GM20431 (cell line): ENCODE data around the gene MGAT5B.

ENCODE experiments used
- in situ Hi-C: fragments of 300-500 bp; cut with MseI, MboI; formaldehyde crosslinking; loops from one replicate; pipeline ENCODE4 v1.15.0; 2020; ENCODE audit warnings: low sequenced_read_pairs; ENCODE audit not compliant: unreplicated experiment

MGAT5B gene

GRCh38 chr17:76943781-76944213 is 75.6 kb downstream of the MGAT5B start:
- in situ Hi-C loops: no loop called here

GRCh38 chr17:76944477-76944876 is 76.3 kb downstream of the MGAT5B start:
- in situ Hi-C loops: no loop called here

- in situ Hi-C loops: no loop called here
Measured at GRCh38 chr17:76946111-76946771, 78.0 kb downstream of the MGAT5B start.

- in situ Hi-C loops: no loop called here
Measured at GRCh38 chr17:76946772-76947135, 78.5 kb downstream of the MGAT5B start.

- in situ Hi-C loops: no loop called here
Measured at GRCh38 chr17:76947309-76947708, 79.1 kb downstream of the MGAT5B start.

- in situ Hi-C loops: no loop called here
Measured at GRCh38 chr17:76947771-76948170, 79.6 kb downstream of the MGAT5B start.

- in situ Hi-C loops: no loop called here
Measured at GRCh38 chr17:76948301-76948700, 80.1 kb downstream of the MGAT5B start.

GRCh38 chr17:76948726-76949342 is 80.6 kb downstream of the MGAT5B start:
- in situ Hi-C loops: no loop called here

GRCh38 chr17:76949913-76950695 is 81.9 kb downstream of the MGAT5B start:
- in situ Hi-C loops: no loop called here

- in situ Hi-C loops: no loop called here
Measured at GRCh38 chr17:76951375-76951905, 83.2 kb downstream of the MGAT5B start.

GRCh38 chr17:76952402-76952801 is 84.2 kb downstream of the MGAT5B start:
- in situ Hi-C loops: no loop called here

- in situ Hi-C loops: no loop called here
Measured at GRCh38 chr17:76953066-76953465, 84.9 kb downstream of the MGAT5B start.

- in situ Hi-C loops: no loop called here
Measured at GRCh38 chr17:76953946-76954345, 85.7 kb downstream of the MGAT5B start.

- in situ Hi-C loops: no loop called here
Measured at GRCh38 chr17:76955191-76955590, 87.0 kb downstream of the MGAT5B start.

- in situ Hi-C loops: no loop called here
Measured at GRCh38 chr17:76956846-76957540, 88.8 kb downstream of the MGAT5B start.

- in situ Hi-C loops: no loop called here
Measured at GRCh38 chr17:76957678-76958464, 89.7 kb downstream of the MGAT5B start.

GRCh38 chr17:76958974-76959373 is 90.8 kb downstream of the MGAT5B start:
- in situ Hi-C loops: no loop called here

- in situ Hi-C loops: no loop called here
Measured at GRCh38 chr17:76961869-76962268, 93.7 kb downstream of the MGAT5B start.

GRCh38 chr17:76962858-76963257 is 94.7 kb downstream of the MGAT5B start:
- in situ Hi-C loops: no loop called here

- in situ Hi-C loops: no loop called here
Measured at GRCh38 chr17:76966016-76966415, 97.8 kb downstream of the MGAT5B start.
